ENCODE results near the gene TMIE.

The TMIE gene

DNA sequence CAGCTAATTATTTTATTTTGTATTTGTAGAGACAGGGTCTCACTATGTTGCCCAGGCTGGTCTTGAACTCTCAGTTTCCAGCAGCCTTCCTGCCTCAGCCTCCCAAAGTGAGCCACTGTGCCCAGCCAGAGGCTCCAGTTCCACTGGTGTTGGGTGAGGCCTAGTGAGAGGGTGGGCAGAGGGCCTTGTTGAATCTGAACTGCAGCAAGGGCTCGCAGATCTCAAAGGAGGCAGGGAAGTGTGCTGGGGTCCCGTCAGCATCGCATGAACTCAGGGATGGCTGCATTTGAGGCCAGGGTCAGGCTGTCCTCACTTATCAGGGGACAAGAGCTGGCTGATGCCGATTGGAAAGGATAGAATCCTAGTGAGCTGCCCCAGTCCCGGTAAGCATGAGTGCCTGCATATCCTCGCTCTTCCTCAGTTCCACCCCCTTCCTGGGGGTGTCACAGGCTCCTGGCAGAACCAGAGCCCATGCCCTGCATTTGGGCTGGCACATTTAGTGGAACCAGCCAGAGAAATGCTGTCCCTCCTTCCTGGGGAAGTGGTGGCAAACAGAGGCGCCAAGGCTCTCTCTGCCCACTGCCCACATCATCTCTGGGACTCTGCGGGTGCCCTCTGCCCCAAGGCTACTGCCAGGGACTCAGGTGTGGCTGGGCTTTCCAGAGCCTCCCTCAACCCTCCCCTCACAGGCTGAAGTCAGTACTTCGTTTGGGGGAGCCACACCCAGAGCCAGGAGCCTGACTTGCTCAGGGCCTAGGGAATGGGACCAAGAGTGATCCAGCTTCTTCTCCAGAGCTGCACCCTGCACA lies 31.8 kb upstream of the TMIE start:
- DNase-seq, result no peak

GRCh38 chr3:46670000-46670890 lies 30.9 kb upstream of the TMIE start:
- no peak for DNase-seq

GRCh38 chr3:46670891-46671427 lies 30.2 kb upstream of the TMIE start:
- no peak for DNase-seq

- DNase-seq, result no peak
Measured at GRCh38 chr3:46671541-46672348, 29.4 kb upstream of the TMIE start.

DNA sequence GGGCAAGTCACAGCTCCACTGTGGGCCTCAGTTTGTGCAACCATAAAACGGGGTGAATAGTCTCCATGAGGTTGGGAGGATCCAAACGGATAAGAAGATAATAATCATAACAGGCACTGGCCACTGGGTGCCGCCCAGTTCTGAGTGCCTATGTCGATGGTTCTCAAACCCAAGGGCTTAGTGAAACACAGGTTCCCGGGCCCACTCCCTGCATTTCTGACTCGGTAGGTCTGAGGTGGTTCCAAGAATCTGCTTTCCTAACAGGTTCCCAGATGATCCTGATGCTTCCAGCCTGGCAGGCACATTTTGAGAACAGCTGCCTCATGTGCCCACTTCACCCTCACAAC lies 28.9 kb upstream of the TMIE start:
- DNase-seq, result no peak

DNA sequence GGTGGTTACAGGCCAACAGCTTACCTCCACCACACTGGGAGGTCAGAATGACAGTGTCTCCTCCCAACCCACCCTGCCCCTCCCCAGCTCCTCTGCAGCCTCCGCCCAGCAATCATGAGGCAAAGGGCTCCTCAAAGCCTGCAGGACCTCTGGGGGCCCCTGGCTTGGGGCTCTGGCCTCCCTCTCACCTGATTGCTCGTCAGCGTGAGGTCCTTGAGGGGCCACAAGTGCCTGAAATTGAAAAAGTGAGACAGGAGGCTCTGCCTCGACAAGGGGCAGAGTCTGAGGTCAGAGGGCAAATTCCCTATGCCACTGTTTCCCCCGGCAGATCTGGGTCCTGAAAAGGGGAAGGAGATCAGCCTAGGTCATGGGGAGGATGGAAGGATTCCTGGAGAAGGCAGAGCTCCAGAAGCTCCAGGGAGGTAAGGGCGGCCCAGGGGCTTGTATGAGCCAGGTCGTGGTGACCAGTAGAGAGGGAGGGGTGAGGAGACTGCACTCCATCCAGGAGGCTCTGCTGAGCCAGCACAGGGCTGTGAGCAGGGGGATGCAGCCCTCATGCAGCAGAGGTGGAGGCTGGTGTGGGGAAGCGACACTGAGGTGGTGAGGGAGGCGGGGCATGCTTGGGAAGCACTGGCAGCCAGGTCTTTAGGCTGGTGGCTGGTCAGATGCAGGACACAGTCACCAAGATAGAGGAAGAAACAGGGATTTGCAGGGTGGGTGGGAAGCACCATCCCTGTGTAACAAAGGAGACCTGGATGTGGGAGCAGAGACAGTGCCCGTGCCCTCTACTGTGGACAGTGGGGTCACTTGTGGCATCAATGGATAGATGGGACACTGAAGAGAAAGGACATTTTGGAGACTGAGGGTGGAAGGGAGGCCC lies 27.8 kb upstream of the TMIE start:
- no peak for DNase-seq

DNA sequence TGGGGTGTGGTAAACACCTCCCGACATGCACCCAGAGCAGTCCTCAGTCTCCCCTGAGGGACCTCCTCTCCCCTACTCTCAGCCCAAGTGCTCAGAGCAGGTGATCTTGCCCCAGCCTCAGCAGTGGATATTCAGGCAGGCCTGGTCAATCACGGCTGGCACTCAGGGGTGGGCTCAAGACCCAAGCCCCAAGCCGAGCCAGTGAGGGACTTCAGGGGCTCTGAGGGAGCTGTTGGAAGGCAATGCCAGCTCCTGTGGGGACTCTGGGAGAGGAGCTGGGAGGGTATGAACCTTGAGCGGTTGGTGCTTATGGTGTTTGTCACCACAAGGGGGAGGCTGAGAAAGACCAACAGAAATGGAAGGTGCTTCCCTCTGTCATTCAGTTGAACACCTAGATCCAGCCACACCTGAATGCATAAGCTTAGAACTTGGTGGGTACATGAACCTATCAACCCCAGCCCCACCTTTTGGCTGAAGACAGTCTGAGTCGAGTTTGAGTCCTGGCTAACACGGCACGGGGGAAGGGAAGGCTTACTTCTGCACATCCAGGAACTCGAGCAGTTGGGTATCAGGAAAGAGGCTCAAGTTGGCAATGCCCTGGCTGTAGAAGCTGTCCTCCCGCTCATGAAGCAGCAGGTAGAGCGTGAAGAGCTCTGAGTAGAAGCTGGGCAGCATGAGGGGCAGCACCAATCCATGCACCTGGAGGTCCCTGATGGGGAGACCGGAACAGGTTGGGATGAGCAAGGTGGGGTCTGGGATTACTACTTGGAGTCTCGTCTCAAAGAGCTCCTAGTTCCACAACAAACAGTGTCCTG lies 27.0 kb upstream of the TMIE start:
- DNase-seq, result no peak

- DNase-seq, result no peak
Measured at GRCh38 chr3:46675426-46675825, 25.8 kb upstream of the TMIE start.

DNA sequence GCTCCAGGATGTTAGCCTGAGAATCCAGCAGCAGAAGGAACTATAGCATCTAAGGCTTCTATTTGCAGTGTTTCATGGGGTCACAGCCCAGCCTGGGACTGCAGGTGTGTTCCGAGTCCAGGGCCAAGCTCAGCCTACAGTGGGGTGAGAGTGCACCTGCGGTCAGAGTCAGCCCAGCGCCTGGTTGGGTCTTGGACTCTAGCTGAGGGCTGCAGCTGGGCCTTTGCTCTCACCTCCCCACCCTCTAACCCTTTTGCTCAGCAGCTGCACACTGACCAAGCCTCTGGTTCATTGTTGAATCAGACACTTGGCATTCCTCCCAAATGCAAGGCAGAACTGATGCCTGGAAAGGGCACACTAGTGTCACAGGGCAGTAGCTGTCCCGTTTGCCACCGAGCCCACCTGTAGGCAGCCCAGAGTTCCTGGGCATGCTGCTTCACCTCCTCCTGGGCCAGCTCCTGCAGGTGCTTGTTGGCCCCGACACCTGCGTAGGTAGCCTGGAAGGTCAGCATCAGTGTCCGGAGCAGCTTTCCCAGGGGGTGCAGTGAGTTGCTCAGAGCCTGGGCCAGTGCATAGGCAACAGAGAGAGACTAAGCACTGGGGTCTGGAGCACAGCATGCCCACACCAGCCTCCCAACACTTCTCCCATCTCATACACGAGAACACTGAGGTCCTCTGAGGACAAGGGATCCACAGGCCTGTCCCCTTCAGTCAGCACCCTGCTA lies 25.2 kb upstream of the TMIE start:
- DNase-seq, result no peak

- no peak for DNase-seq
Measured at GRCh38 chr3:46676601-46677410, 24.4 kb upstream of the TMIE start.

DNA sequence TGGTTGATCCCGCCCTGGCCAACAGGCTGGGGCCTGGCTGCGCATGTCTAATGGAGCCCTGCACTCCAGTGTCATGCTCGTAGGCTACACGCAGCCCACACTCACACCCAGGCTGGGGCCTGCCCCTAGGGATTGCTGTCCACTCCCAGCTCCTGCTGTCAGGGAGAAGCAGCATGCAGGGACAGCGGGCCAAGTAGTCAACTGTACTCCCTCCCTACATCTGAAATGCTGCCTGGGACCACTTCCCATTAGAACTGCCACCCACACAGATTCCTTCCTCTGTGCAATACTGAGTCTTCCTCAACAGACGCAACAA lies 23.8 kb upstream of the TMIE start:
- no peak for DNase-seq

GRCh38 chr3:46678280-46678679 lies 22.9 kb upstream of the TMIE start:
- DNase-seq, result no peak

DNA sequence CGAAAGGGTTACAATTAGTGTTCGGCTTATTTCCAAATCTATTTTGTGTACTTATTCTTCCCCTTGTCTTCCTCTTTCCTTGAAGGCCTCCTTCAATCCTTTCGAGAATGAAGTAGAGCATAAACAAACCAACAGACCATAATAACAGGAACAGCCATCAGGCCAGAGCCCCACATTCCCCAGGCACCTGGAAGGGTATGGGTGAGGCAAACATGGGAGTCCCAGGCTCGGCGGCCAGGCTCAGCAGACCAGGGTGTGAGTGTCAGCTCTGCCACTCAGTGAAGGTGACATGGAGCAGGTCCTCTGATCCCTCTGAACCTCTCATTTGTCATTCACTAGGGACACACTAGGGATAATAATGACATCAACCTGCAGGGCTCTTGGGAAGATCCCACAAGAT lies 21.5 kb upstream of the TMIE start:
- DNase-seq, result no peak

DNA sequence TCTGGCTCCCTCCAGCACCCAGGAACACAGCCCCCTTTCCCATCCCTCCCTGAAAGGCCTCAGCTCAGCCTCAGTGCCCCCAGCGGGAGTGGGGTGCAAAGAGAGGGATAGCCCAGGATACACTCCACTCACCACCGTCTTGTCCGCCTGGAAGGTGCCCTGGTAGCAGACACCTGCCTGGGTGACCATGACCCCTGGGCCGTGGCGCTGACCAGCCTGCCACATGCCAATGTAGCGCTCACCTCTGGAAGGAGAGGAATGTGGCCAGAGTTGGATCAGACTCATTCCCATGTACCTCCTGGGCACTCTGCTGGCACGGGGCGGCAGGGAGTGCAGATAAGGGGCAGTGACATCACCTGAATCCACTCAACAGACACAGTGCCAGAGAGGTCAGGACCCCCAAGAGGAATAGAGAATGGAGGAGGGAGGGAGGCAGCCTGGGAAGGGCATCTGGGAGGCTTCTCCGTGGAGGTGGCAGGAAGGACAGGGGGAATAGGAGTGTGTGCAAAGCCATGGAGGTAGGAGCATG lies 20.8 kb upstream of the TMIE start:
- DNase-seq, result no peak

- DNase-seq, result no peak
Measured at GRCh38 chr3:46681387-46681786, 19.8 kb upstream of the TMIE start.

DNA sequence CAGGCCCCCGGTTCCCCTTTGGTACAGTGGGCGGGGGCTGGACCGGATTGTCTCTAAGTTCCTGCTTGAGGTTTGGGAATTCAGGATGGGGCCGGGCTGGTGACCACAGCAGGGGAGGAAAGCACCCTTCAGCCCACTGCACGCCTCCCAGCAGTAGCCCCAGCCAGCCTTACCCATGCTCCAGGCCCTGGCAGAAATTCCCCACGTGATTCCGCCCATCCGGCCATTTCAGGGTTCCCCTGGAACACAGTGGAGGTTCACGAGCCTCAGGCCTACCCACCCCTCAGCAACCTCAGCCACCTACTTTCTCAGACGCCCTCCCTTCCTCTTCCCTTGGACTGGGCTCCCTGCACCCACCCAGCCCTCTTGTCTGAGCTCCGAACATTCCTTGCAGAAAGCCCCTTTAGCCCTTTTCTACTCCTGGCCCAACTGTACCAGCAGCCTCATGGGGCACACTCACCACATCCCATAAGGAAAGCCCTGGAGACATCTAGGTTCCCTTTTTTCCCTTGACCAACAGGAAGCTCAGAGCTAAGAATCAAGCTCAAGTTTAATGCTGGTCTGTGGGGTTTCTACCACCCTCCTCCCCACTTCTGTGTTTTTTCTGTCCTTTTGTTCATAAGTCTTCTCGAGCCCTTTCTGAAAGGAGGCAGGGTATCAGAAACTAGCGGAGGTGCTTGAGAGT lies 19.2 kb upstream of the TMIE start:
- no peak for DNase-seq

- DNase-seq, result no peak
Measured at GRCh38 chr3:46682974-46683373, 18.2 kb upstream of the TMIE start.

GRCh38 chr3:46684891-46685290 lies 16.3 kb upstream of the TMIE start:
- DNase-seq, result no peak

- no peak for DNase-seq
Measured at GRCh38 chr3:46685446-46685845, 15.7 kb upstream of the TMIE start.
